HepG2 (cell line): Measurements from ENCODE around the gene KRTCAP3. TPM values are rescaled to one million over a fixed set of nuclear protein-coding genes. Genes with fewer than 3 reads are reported as not detected.
A peak's percentile ranks its signal among the peaks of the same experiment; 100 is the strongest.

ENCODE experiments used
- AGO1 ChIP-seq: fragments of 200-400 bp; formaldehyde crosslinking; IDR thresholded peaks from 2 replicates; pipeline ENCODE4 v1.6.1; 2017; ENCODE audit warnings: mild to moderate bottlenecking, low read depth, low read length, moderate library complexity; ENCODE audit not compliant: poor library complexity, severe bottlenecking
- CEBPZ ChIP-seq: IDR thresholded peaks from 2 replicates; pipeline ENCODE4 v1.6.1; 2012; ENCODE audit warnings: low read length, improper control_type of control experiment
- ELF4 ChIP-seq: sonication (generic); formaldehyde crosslinking; IDR thresholded peaks from 2 replicates; pipeline ENCODE4 v1.5.0; 2020; ENCODE audit warnings: missing genetic modification reagents, mild to moderate bottlenecking, moderate library complexity, borderline replicate concordance
- HOXA5 ChIP-seq: sonication (generic); formaldehyde crosslinking; IDR thresholded peaks from 2 replicates; pipeline ENCODE4 v1.4.0; 2020; ENCODE audit warnings: missing genetic modification reagents
- HOXA9 ChIP-seq: sonication (generic); formaldehyde crosslinking; IDR thresholded peaks from 2 replicates; pipeline ENCODE4 v1.8.1; 2022; ENCODE audit warnings: missing genetic modification reagents, mild to moderate bottlenecking, moderate library complexity, borderline replicate concordance
- PATZ1 ChIP-seq: sonication (generic); formaldehyde crosslinking; IDR thresholded peaks from 2 replicates; pipeline ENCODE4 v1.4.0; 2020; ENCODE audit warnings: missing genetic modification reagents
- SP4 ChIP-seq: sonication (generic); formaldehyde crosslinking; IDR thresholded peaks from 2 replicates; pipeline ENCODE4 v1.8.1; 2023; ENCODE audit warnings: mild to moderate bottlenecking, missing genetic modification reagents
- SRSF9 ChIP-seq: fragments of 200-400 bp; formaldehyde crosslinking; IDR thresholded peaks from 2 replicates; pipeline ENCODE4 v1.6.1; 2018; ENCODE audit warnings: borderline replicate concordance, mild to moderate bottlenecking, low read depth, low read length; ENCODE audit not compliant: insufficient read depth, poor library complexity, severe bottlenecking
- ZBTB44 ChIP-seq: sonication (generic); formaldehyde crosslinking; IDR thresholded peaks from 2 replicates; pipeline ENCODE4 v1.4.0; 2020; ENCODE audit warnings: missing genetic modification reagents
- ZFP36L2 ChIP-seq: sonication (generic); formaldehyde crosslinking; IDR thresholded peaks from 2 replicates; pipeline ENCODE4 v1.4.0; 2020; ENCODE audit warnings: missing genetic modification reagents
- ZNF224 ChIP-seq: sonication (generic); formaldehyde crosslinking; IDR thresholded peaks from 2 replicates; pipeline ENCODE4 v1.5.0; 2020; ENCODE audit warnings: mild to moderate bottlenecking, missing genetic modification reagents
- ZNF264 ChIP-seq: sonication (generic); formaldehyde crosslinking; IDR thresholded peaks from 2 replicates; pipeline ENCODE4 v1.4.0; 2020; ENCODE audit warnings: missing genetic modification reagents
- ZNF281 ChIP-seq: sonication (generic); formaldehyde crosslinking; IDR thresholded peaks from 2 replicates; pipeline ENCODE4 v1.4.0; 2020; ENCODE audit warnings: missing genetic modification reagents, borderline replicate concordance
- ZNF501 ChIP-seq: sonication (generic); formaldehyde crosslinking; IDR thresholded peaks from 2 replicates; pipeline ENCODE4 v1.5.1; 2020; ENCODE audit warnings: mild to moderate bottlenecking, moderate library complexity, missing genetic modification reagents
- ZNF83 ChIP-seq: sonication (generic); formaldehyde crosslinking; IDR thresholded peaks from 2 replicates; pipeline ENCODE4 v1.4.0; 2020; ENCODE audit warnings: missing genetic modification reagents, mild to moderate bottlenecking, borderline replicate concordance
- ZSCAN29 ChIP-seq: sonication (generic); formaldehyde crosslinking; conservative IDR thresholded peaks from 2 replicates; pipeline ENCODE4 v1.4.0; 2020; ENCODE audit warnings: mild to moderate bottlenecking, missing genetic modification reagents
- polyA plus RNA-seq, 8 experiments: library from polyadenylated mRNA; depleted of rRNA in 3 of 8; stranded (reverse) in 7 of 8; unstranded in 1 of 8; fragments of >200 nt; fragmentation: Illumina TruSeq in 4 of 8; extraction: Trizol in 4 of 8; gene quantifications; 2 replicates each; pipeline versions ENCODE4 v1.2.1 to v1.2.3, GENCODE V29; 2011 to 2016; ENCODE audit warnings: low read depth in 4 of 8, missing spikeins in 1 of 8, mixed read lengths in 1 of 8; ENCODE audit not compliant: insufficient read depth in 1 of 8
- total RNA-seq, 5 experiments: library from RNA; depleted of rRNA; stranded (reverse); fragments of >200 nt; fragmentation: Illumina TruSeq; extraction: Trizol; gene quantifications; 2 replicates each; pipeline ENCODE4 v1.2.3, GENCODE V29; 2016; ENCODE audit warnings: low read depth in 1 of 5

Gene KRTCAP3
- total and polyA plus RNA-seq, 2 of the 13 experiments (the other 11 are each of a cell fraction or from before 2014, with no cell fraction given): 2.1 to 4.5 TPM

GRCh38 chr2:27489498-27490397 is 47.6 kb downstream of the KRTCAP3 start, which contains the start of gene IFT172 (continued):
- TF ChIP-seq ZBTB44 (CRISPR knock-in tag): 0 out of 2 replicates have a peak, but pooled peaks have one; percentile 47
- TF ChIP-seq SRSF9: no peak
- no peak for TF ChIP-seq ZFP36L2 (CRISPR knock-in tag)
- peak; percentile 81 for TF ChIP-seq AGO1
- TF ChIP-seq SP4 (CRISPR knock-in tag): peak; percentile 71; the same call in 1 of the 2 replicates
- TF ChIP-seq PATZ1 (CRISPR knock-in tag): no peak; the same call in 1 of the 2 replicates
- peak; percentile 69; the same call in 1 of the 2 replicates for TF ChIP-seq ZNF83 (CRISPR knock-in tag)
- TF ChIP-seq ZNF224 (CRISPR knock-in tag): peak; percentile 74
- TF ChIP-seq ZNF264 (CRISPR knock-in tag): no peak
- no peak for TF ChIP-seq CEBPZ
- no peak for TF ChIP-seq ZNF281
- peak; percentile 30; the same call in 1 of the 2 replicates for TF ChIP-seq ZSCAN29 (CRISPR knock-in tag)
- TF ChIP-seq HOXA5 (CRISPR knock-in tag): no peak
- no peak for TF ChIP-seq HOXA9 (CRISPR knock-in tag)
- peak; percentile 98 for TF ChIP-seq ZNF501 (CRISPR knock-in tag)
- TF ChIP-seq ELF4 (CRISPR knock-in tag): no peak
